CD4-positive, alpha-beta T cell treated with Interleukin-1 beta for 1 hour (primary cell): Measurements from ENCODE around the gene PTPN6.
A peak's percentile ranks its signal among the peaks of the same experiment; 100 is the strongest.

ENCODE experiments used
- DNase-seq, 2 donors: peaks; one replicate each; pipeline ENCODE4 v3.0.0-alpha.2; 2020 to 2022

The PTPN6 gene

DNA sequence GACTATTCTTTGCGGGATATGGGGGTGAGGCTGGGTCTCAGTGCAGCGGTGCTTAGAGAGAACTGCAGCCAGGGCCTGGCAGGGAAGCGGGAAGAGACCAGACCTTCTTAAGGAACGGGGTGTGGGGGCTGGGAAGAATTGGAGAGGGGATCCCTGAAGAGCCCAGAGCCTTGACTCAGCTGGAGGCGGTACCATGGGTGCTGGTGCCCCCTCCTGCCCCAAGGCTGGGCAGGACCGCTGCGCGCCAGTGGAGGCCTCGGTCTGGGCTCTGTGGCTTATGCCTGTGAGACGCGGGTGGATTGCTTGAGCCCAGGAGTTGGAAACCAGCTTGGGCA is 8.9 kb upstream of the PTPN6 start:
- DNase-seq: no peak

DNA sequence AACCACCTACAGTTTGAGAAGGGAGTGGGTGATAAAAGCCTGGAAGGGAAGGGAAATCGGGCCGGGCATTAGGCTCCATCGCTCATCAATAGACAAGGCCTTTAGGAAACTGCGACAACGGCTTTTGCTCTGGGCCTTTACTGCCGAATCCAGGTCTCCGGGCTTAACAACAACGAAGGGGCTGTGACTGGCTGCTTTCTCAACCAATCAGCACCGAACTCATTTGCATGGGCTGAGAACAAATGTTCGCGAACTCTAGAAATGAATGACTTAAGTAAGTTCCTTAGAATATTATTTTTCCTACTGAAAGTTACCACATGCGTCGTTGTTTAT is 7.8 kb upstream of the PTPN6 start:
- DNase-seq: peak; percentile 90 to 91

DNA sequence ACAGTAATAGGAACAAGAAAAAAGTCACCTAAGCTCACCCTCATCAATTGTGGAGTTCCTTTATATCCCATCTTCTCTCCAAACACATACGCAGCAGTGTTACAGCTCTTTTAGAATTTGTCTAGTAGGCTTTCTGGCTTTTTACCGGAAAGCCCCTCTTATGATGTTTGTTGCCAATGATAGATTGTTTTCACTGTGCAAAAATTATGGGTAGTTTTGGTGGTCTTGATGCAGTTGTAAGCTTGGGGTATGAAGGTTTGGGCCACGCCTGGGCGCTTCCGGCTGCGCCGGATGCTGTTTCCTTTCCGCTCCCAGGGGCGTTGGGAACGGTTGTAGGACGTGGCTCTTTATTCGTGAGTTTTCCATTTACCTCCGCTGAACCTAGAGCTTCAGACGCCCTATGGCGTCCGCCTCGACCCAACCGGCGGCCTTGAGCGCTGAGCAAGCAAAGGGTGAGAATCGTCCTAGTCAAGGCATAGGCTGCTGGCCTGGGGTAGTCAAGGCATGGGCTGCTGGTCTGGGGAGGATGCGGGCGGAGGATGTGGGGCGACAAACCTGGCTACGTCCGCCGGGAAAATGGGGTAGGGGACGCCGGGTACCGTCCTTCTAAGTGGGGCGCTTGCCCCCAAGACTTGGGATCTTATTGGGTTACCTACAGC is 7.3 kb upstream of the PTPN6 start, which contains the start of the genes C12orf57 and RNU7-1:
Gene C12orf57 (plus strand): TSS at position 301 of the 659 bp plus-strand sequence. CDS start 100 bp downstream, at position 401.
Gene RNU7-1 (plus strand): TSS at position 95 of the 659 bp plus-strand sequence.
- DNase-seq: peak; percentile 89

DNA sequence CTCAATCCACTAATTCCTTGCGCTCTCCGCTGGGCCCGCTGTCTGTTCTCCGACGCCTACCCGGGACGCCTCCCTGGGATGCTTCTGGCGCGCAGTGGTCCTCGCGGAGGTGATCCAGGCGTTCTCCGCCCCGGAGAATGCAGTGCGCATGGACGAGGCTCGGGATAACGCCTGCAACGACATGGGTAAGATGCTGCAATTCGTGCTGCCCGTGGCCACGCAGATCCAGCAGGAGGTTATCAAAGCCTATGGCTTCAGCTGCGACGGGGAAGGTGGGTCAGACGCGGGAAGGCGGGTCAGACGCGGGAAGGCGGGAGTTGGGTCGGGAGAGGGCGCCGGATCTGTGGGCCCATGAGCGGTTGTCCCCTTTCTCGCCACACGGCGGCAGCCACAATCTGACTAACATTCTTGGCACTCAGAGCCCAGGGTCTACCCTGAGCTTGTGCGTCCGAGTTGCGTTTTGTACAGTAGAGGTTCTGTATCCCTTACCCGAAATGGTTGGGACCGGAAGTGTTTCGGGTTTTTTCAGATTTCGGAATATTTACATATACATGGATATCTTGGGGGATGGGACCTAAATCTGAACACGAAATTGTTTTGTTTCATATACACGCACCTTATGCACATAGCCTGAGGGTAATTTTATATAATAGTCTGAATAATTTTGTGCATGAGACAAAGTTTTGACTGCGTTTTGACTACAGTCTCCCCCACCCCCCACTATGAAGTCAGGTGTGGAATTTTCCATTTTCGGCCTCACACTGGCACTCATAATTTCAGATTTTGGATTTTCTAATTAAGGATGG is 6.6 kb upstream of the PTPN6 start:
- peak; percentile 89 to 90 for DNase-seq

DNA sequence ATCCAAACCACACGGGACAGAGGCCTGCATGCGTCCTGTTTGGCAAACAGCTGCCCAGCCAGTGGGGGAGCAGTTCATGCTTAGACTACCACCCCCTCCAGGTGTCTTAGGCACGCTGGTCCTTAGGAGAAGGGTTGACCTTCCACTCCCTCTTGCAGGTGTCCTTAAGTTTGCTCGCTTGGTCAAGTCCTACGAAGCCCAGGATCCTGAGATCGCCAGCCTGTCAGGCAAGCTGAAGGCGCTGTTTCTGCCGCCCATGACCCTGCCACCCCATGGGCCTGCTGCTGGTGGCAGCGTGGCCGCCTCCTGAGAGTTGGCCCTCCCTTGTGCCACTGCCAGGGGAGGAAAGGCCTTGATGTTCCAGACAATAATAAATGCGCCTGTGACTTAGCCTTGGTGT is 5.5 kb upstream of the PTPN6 start:
- DNase-seq: no peak

DNA sequence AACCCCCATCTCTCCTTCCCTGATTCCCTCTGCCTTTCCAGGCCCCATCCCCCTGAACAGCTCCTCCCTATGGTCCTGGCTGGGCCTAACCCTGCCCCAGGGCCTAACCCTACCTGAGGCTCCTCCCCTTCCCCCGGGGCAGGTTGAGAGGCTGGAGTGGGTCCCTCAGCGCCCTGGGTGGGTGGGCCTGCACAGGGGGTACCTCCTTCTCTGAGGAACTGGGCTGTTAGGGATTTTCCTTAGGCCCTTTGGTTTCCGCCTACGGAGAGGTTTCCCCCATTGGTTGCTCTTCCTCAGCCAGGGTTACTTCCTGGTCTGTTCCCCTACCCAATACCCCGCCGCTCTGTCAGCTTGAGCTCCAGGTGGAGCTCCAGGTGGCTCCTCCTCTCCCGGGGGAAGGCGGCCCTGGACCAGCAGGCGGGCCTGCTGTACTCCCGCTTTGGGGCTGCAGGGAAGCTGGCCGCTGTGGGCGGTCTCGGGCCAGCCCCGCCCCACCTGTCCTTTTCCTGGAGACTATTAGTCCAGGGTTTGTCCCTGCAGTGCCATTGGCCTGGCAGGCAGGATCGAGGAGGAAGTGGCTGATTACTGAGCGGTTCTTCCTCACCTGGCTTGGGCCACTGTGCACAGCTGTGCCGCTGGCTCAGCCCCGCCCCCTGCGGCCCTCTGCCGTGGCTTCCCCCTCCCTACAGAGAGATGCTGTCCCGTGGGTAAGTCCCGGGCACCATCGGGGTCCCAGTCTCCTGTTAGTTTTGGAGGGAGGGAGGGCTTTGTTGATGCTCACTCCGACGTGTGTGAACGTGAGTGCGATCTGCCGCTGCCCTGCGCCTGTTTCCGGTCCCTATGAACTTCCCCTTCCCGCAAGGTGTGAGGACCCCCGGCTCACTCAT is 4.9 kb upstream of the PTPN6 start:
- peak; percentile 71 to 76 for DNase-seq

DNA sequence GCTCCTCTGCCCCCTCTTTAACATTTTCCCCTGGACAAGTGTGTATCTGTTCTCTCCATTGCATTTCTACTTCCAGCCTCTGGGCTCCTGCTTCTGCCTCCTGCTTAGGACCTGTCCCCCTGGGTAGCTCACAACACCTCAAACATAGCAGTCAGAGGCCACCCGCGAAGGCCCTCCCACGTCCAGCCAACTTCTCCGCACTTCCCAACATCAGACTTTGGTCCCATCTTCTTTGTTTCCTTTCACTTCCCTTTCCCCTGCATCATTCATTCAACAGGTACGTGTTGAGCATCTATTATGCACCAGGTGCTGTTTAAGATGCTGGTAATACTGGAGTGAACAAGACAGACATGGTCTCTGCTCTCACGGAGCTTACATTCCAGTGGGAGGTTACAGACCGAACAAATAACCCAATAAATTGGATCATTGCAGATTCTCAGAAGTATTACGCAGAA is 4.2 kb upstream of the PTPN6 start:
- no peak for DNase-seq

DNA sequence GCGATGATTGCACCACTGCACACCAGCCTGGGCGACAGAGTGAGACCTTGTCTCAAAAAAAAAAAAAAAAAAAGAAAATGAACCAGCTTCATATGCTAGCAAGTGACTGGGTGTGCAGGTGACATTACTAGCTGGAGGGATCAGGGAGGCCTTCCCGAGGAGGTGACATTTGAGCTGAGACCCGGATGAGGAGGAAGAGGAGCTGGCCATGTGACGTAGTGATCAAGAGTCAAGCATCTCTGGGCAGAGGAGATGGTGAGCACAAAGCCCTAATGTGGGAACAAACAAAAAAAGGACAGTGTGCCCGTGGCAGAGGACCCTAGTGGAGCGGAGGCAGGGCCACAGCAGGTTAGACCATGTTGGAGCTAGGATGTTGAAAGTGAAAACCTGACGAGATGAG is 3.5 kb upstream of the PTPN6 start:
- no peak for DNase-seq

DNA sequence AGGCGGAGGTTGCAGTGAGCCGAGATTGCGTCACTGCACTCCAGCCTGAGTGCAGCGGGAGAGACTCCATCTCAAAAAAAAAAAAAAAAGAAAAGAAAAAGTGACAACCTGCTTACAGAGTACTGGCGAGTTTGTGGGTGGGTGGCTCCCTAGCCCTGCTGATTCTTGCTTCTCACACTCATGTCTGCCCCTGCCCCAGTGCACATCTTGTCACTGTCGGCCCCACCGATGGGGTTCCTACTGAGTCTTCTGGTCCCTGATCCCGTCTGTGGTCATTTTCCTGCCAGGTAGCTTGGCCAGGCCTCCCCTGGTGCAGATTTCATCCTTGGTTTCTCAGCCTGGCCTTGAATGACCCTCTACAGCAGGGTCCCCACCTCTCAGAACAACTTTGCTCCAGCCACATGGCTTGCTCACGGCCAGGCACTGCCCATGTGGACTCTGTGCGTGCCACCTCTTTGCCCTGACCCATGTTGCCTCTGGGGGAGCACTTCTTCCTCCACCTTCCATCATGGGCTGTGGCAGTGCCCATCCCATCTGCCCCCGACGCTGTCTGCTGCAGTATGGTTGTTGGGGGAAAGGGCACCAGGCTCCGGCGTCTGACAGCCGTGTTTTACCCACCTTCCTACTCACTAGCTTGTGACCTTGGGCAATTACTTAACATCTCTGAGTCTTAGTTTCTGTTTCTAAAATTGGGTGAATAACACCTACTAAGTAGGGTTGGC is 2.1 kb upstream of the PTPN6 start:
- DNase-seq: peak in 1 of 2 donors; percentile 57

DNA sequence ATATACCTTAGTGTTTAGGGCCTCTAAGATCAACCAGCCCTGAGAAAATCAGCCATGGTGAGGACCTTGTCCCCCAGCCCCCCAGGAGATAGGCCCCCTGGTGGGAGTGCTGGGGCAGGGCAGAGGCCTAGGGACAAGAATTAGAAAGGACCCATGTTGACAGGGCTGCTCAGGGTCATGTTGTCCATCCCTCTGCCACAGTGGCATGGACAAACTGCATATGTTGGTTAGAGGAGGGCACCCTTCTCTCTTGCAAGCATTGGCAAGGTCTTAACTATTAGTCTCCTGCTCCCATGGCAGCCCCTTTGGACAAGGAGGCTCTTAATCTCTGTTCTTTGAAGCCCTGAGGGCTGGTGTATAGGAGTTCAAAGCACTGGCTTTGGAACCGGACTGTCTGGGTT is 755 bp upstream of the PTPN6 start:
- peak in 1 of 2 donors; percentile 51 for DNase-seq

DNA sequence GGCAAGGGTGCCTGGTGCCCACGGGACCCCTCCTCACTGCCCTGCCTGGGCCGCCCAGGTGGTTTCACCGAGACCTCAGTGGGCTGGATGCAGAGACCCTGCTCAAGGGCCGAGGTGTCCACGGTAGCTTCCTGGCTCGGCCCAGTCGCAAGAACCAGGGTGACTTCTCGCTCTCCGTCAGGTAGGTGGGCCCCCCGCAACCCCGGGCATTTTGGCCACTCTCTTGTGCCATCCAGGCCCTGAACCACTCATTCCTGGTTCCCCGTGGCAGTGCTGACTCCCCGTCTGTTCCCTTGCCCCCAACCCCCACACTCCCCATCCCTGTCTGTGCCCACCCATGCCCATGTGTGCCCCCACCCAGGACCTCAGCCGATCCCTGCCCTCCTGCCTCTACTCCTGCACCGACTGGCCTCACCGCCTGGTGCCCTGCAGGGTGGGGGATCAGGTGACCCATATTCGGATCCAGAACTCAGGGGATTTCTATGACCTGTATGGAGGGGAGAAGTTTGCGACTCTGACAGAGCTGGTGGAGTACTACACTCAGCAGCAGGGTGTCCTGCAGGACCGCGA is 480 bp downstream of the PTPN6 start:
- no peak for DNase-seq

DNA sequence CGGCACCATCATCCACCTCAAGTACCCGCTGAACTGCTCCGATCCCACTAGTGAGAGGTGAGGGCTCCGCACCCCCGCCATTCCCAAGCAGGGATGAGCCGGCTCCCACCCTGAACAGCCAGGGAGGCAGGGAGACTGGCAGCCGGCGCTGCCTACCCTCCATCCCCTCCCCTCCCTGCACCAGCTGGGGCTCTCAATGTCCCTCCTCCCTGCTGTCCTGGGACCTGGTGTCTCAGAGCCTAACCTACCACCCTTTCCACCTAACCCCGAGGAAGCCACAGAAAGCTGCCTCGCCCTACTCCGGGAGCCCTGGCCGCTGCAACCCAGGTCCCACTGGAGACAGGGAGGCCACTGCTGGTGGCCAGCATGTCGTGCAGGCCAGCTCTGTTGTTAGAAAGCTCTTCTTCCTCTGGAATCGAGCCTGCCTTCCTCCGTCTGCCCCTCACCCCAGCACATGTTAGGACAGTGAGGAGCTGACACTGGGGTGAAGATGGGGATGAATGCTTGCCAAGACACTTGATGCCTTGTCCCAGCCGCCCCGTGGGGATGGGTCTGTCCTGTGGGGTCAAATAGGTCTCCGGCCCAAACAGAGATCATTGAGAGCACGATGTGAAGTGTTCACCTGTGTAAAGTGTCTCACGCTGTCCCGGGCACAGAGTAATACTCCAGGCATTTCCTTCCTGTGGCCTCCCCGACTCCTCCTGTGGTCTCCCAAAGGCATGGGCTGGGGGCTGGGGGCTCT is 1.1 kb downstream of the PTPN6 start:
- no peak for DNase-seq

DNA sequence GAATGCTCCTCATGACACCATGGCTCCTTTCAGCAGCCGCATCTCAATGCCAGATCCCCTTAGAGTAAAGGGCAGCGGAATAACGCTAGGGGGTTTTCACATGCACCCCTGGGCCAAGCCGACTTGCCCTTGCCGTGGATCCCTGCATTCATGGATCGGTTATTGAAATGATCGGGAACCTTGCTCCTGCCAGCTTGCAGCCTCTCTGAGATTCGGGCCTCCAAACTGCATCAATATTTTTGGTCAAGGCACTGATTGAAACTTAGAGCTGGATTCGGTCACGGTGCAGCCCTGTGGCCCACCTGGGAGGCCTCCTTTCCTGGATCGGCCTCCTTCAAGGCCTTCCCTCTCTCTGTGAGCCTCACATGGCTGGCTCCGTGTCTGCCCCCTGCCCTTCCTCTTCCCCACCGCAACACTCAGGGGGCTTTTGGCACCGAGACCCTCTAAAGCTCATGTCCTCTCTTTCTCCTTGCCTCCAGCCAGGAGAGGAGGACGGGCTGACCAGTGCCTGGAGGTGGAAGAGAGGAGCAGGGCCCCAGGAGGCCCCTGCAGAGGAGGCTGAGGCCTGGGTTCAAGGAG is 1.8 kb downstream of the PTPN6 start:
- DNase-seq: no peak

DNA sequence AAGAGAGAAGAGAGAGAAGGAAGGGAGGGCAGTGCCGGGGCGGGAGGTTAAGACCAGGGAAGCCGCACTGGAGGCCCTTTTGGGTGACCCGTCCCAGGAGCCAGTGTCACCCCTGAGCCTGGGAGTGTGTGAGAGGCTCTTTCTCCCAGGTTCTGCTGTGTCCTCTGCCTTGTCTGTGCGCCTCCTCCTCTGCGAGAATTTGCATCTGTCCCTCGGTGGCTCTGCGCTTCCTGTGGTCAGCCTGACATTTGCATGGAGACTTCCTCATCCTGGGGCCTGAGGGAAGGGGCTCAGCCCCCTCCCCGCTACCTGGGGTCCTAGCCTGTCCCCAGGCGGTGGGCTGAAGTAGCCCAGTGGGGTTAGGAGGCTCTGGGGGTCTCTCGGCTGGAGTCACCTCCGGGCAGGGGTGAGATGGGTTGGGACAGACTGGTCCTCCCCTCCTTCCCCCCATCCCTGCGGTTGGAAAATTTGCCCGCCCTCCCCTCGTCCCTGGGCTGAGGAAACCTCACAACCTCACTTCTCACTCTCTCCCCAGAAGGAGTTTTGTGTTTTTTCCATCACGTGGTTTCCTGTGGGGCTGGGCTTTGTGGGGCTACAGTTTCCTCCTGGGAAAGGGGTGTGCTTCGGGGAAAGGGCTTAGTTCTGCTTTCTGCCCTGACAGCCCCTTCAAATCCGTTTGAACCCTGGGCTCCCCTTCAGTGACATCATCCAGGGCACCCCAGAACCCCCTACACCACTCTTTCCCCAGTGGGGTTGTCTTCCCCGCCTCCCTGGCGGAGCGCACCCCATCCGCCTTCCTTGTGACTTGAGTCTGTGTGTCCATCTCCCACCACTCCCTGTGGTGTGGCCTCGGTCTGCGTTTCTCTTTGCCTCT is 2.5 kb downstream of the PTPN6 start:
- peak; percentile 80 to 85 for DNase-seq

DNA sequence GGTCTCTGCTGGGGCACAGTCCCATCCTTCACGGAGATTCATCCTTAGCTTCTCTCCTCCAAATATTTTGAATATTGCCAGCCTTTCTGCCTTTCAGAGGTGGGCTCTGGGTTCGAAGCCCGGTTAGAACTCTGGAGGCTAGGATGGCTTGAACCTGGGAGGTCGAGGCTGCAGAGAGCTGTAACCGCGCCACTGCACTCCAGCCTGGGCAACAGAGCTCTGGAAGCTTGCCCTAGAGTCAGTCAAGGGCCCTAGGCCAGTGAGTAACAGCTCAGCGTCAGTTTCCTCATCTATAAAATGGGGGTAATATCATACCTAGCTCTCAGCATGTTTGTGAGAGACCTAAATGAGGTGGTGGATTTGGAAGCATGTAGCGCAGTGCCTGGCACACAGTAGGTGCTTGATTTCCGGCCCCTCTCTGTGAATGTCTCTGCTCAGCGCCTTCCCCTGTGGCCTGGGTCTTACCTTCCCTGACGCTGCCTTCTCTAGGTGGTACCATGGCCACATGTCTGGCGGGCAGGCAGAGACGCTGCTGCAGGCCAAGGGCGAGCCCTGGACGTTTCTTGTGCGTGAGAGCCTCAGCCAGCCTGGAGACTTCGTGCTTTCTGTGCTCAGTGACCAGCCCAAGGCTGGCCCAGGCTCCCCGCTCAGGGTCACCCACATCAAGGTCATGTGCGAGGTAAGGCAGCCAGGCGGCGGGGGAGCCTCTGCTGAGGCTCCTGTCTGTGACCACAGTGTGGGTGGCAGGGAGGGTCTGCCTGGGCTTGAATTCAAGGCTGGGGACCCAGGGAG is 3.4 kb downstream of the PTPN6 start:
- DNase-seq: no peak

DNA sequence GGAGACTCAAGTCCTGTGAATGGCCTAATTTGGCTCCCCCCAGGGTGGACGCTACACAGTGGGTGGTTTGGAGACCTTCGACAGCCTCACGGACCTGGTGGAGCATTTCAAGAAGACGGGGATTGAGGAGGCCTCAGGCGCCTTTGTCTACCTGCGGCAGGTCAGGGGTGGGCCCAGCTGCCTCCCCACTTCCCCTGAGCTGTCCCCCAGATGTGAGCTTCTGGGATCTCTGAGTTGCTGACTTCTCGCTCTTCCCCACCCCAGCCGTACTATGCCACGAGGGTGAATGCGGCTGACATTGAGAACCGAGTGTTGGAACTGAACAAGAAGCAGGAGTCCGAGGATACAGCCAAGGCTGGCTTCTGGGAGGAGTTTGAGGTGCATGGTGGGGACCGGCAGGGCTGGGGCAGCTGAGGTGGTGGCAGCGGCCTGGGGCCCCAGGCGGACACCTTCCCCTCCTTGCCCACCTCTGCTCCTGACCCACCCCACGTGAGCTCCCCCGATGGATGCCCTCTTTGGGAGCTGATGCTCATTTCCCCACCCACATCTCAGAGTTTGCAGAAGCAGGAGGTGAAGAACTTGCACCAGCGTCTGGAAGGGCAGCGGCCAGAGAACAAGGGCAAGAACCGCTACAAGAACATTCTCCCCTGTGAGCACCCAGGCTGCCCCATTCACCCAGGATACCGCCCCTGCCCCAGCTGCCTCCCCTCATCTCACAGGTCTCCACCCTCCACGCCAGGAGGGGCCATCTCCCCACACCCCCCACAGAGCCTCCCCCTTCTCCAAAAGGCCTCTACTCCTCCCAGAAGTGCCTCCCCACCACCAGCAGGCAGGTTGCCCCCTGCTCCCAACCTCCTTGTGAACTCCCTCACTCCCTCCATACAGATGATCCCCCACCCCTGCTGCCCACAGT is 4.2 kb downstream of the PTPN6 start:
- no peak for DNase-seq

DNA sequence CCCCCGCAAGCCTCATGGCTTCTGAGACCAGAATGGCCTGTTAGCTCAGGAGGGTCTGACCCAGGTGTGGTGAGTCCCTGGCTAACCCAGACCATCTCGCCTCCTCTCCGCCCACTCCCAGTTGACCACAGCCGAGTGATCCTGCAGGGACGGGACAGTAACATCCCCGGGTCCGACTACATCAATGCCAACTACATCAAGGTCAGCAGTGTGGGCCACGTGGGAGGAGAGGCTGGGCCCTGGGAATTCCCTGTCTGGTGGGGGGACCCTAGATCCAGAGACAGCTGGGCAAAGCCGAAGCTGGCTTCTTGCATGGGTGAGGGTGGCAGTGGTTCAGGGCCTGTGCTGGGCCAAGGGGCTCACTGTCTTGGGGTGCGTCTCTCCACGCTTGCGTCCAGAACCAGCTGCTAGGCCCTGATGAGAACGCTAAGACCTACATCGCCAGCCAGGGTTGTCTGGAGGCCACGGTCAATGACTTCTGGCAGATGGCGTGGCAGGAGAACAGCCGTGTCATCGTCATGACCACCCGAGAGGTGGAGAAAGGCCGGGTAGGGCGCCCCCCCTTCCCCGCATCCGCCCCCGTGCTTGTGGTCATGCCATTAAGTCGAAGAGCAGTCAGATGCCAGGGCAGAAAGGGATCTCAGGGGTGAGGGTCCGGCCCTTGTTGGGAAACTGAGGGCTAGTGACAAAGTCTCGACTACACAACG is 5.0 kb downstream of the PTPN6 start:
- DNase-seq: peak in 1 of 2 donors; percentile 48
